IPS-18a (cell line): Measurements from ENCODE around the gene NAP1L5.

ENCODE experiments used
- H3K27ac ChIP-seq: one replicate; pipeline ENCODE4 v1.5.1; 2013; ENCODE audit warnings: low read length
- H3K27me3 ChIP-seq: one replicate; pipeline ENCODE4 v1.6.1; 2013; ENCODE audit warnings: mild to moderate bottlenecking, low read length; ENCODE audit not compliant: control insufficient read depth, insufficient read depth
- H3K36me3 ChIP-seq: one replicate; pipeline ENCODE4 v1.6.1; 2013; ENCODE audit warnings: low read depth, low read length; ENCODE audit not compliant: control insufficient read depth
- H3K4me1 ChIP-seq: one replicate; pipeline ENCODE4 v1.6.1; 2013; ENCODE audit warnings: low read depth, low read length; ENCODE audit not compliant: control insufficient read depth
- H3K4me3 ChIP-seq: one replicate; pipeline ENCODE4 v1.5.1; 2013; ENCODE audit warnings: low read length
- H3K9ac ChIP-seq: one replicate; pipeline ENCODE4 v1.6.1; 2013; ENCODE audit warnings: mild to moderate bottlenecking, low read length, moderate library complexity
- H3K9me3 ChIP-seq: one replicate; pipeline ENCODE4 v1.6.1; 2013; ENCODE audit warnings: low read depth, low read length; ENCODE audit not compliant: control insufficient read depth

NAP1L5 gene

DNA sequence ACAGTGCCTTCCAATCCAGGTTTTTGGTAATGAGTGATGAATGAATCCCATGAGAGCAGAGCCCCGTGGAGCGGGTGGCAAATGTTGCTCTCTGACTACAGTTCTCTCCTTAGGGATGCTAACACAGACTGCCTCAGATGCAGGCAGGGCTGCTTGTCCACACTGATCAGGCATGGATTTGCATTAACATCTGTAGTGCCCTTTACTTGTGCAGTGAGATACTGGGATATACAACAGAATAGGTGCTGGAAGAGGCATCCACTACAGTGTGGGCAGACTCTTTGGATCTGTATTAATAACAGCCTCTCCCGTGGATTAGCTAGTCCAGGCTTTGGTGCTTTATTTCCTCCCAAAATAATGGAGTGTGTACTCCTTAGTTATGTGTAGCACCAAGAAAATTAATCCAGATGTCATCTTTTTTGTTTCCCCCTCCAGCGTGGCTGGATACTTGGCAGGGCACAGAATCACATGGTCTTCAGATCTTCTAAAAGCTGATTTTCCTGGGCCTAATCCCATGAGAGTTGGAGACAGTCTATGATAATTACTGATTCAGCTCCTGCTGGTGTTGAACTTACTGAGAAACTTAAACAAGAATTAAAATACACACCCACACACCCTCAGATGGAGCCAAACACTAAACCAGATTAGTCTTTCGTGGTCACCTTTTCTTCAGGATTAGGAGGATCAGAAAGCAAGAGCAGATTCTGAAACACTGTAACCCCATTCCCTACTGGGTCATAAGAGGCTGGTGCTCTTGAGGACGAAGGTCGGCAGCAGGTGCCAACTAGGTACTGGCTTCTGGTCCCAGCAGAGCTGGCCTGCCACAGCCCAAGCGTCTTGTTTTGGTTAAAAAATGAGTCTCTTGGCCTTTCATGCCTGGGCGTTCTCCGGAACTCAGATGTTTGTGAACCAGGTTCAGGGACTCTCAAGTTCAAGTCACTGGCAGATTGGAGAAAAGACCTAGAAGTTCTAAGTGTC, 23.1 kb upstream of the NAP1L5 start:
- Histone ChIP-seq H3K9ac (no peak overlapping the region), H3K4me3 (no peak overlapping the region), H3K27me3 (no peaks in the 10 kb centered on the region), H3K9me3 (peaks cover 17% of the 10 kb centered on the region), H3K27ac (no peak overlapping the region), H3K4me1 (peaks cover 10% of the 10 kb centered on the region), H3K36me3 (no peaks in the 10 kb centered on the region)

GRCh38 chr4:88719381-88719780, 21.8 kb upstream of the NAP1L5 start:
- no peaks in the 10 kb centered on the region for H3K27me3 ChIP-seq
- no peaks in the 10 kb centered on the region for H3K36me3 ChIP-seq
- no peak overlapping the region for H3K4me3 ChIP-seq
- no peaks in the 10 kb centered on the region for H3K4me1 ChIP-seq
- peaks cover 17% of the 10 kb centered on the region for H3K9me3 ChIP-seq
- no peak overlapping the region for H3K9ac ChIP-seq
- H3K27ac ChIP-seq, result no peak overlapping the region

- Histone ChIP-seq H3K36me3 (no peaks in the 10 kb centered on the region), H3K27ac (no peak overlapping the region), H3K27me3 (no peaks in the 10 kb centered on the region), H3K9ac (no peak overlapping the region), H3K9me3 (peaks cover 17% of the 10 kb centered on the region), H3K4me1 (no peaks in the 10 kb centered on the region), H3K4me3 (no peak overlapping the region)
Measured at GRCh38 chr4:88718098-88718497, 20.5 kb upstream of the NAP1L5 start.

DNA sequence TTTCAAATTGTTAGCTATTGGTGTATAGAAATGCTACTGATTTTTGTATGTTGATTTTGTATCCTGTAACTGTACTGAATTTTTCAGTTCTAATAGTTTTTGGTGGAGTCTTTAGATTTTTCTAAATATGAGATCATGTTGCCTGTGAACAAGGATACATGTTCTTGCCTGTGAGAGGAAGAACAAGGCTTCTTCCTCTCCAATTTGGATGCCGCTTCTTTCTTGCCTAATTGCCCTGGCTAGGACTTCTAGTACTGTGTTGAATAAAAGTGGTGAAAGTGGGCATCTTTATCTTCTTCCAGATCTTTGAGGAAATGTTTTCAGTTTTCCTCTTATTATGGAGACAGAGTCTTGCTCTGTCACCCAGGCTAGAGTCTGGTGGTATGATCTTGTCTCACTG, 16.2 kb upstream of the NAP1L5 start:
- Histone ChIP-seq H3K4me3 (no peak overlapping the region), H3K9me3 (peaks cover 17% of the 10 kb centered on the region), H3K9ac (no peak overlapping the region), H3K27ac (no peak overlapping the region), H3K4me1 (no peaks in the 10 kb centered on the region), H3K36me3 (no peaks in the 10 kb centered on the region), H3K27me3 (no peaks in the 10 kb centered on the region)

- Histone ChIP-seq H3K9me3 (no peaks in the 10 kb centered on the region), H3K9ac (no peak overlapping the region), H3K27ac (no peak overlapping the region), H3K4me1 (no peaks in the 10 kb centered on the region), H3K27me3 (no peaks in the 10 kb centered on the region), H3K36me3 (no peaks in the 10 kb centered on the region), H3K4me3 (no peak overlapping the region)
Measured at GRCh38 chr4:88709989-88710388, 12.4 kb upstream of the NAP1L5 start.

DNA sequence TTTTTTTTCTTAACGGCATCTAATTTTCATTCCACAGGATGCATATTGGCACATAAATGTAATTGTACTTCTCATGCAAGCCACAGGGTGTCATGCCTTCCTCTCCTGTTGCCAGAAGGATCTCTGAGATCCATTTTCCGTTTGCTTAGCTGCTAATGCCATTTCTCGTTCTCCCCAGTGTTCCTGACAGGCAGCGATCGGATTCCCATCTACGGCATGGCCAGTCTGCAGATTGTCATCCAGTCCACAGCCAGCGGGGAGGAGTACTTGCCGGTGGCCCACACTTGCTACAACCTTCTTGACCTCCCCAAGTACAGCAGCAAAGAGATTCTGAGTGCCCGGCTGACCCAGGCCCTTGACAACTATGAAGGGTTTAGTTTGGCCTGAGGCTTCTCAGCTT, 8.9 kb upstream of the NAP1L5 start:
- Histone ChIP-seq H3K36me3 (no peaks in the 10 kb centered on the region), H3K9ac (no peak overlapping the region), H3K27ac (no peak overlapping the region)

GRCh38 chr4:88705805-88706492, 8.3 kb upstream of the NAP1L5 start:
- no peak overlapping the region for H3K4me3 ChIP-seq
- no peak overlapping the region for H3K27ac ChIP-seq
- no peaks in the 10 kb centered on the region for H3K36me3 ChIP-seq
- no peaks in the 10 kb centered on the region for H3K9me3 ChIP-seq
- H3K27me3 ChIP-seq, result no peaks in the 10 kb centered on the region
- no peaks in the 10 kb centered on the region for H3K4me1 ChIP-seq
- H3K9ac ChIP-seq, result no peak overlapping the region

More for the DNA sequence above, 8.9 kb upstream of the NAP1L5 start:
- H3K4me3 ChIP-seq, result no peak overlapping the region
- H3K4me1 ChIP-seq, result no peaks in the 10 kb centered on the region
- H3K9me3 ChIP-seq, result no peaks in the 10 kb centered on the region
- H3K27me3 ChIP-seq, result no peaks in the 10 kb centered on the region

GRCh38 chr4:88705223-88705622, 7.6 kb upstream of the NAP1L5 start:
- no peak overlapping the region for H3K4me3 ChIP-seq
- no peak overlapping the region for H3K9ac ChIP-seq
- H3K4me1 ChIP-seq, result no peaks in the 10 kb centered on the region
- no peaks in the 10 kb centered on the region for H3K27me3 ChIP-seq
- H3K9me3 ChIP-seq, result no peaks in the 10 kb centered on the region
- no peak overlapping the region for H3K27ac ChIP-seq
- no peaks in the 10 kb centered on the region for H3K36me3 ChIP-seq

- Histone ChIP-seq H3K9ac (no peak overlapping the region), H3K4me1 (no peaks in the 10 kb centered on the region), H3K27me3 (no peaks in the 10 kb centered on the region)
Measured at GRCh38 chr4:88702782-88703181, 5.2 kb upstream of the NAP1L5 start.

DNA sequence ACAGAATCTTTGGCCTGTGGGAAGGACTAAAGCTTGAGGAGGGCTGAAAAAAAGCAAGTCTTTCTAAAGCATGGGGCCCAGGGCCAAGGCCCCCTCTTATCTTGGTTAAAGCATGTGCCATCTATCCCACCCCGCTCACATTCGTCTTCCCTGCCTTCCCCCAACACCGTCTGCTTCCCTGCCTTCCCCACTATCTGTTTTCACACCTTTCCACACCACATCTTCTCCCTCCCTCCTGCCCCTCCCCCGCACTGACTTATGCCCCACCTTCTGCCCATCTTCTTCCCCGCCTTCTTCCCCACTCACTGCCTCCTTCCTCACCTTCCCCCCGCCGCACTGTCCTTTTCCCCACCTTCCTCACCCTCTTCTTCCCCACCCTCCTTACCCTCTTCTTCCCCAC, 890 bp upstream of the NAP1L5 start:
- H3K27ac ChIP-seq, result no peak overlapping the region
- H3K36me3 ChIP-seq, result no peaks in the 10 kb centered on the region
- H3K4me3 ChIP-seq, result no peak overlapping the region
- H3K27me3 ChIP-seq, result no peaks in the 10 kb centered on the region
- H3K9ac ChIP-seq, result no peak overlapping the region
- H3K4me1 ChIP-seq, result no peaks in the 10 kb centered on the region
- no peaks in the 10 kb centered on the region for H3K9me3 ChIP-seq

More at GRCh38 chr4:88702782-88703181, 5.2 kb upstream of the NAP1L5 start:
- Histone ChIP-seq H3K36me3 (no peaks in the 10 kb centered on the region), H3K9me3 (no peaks in the 10 kb centered on the region), H3K4me3 (no peak overlapping the region), H3K27ac (no peak overlapping the region)

DNA sequence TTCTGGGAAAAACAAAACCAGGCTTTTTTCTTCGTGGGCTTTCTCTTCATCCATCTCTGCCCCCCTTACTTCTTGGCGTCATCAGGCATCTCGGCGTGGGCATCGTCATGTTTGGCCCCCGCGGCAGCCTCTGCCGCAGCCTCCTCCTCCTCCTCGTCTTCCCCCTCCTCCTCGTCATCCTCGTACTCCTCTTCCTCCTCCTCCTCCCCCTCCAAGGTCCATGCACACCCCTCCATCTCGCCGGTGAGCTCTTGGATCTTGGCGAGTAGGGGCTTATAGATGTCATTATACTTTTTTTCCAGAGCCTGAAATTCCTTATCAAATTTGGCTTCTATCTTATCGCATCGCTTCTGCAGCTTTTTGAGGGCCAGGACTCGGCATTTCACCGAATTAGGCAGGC, 488 bp downstream of the NAP1L5 start:
- Histone ChIP-seq H3K27me3 (no peaks in the 10 kb centered on the region), H3K27ac (no peak overlapping the region), H3K36me3 (no peaks in the 10 kb centered on the region), H3K9ac (no peak overlapping the region), H3K4me1 (no peaks in the 10 kb centered on the region), H3K4me3 (no peak overlapping the region), H3K9me3 (no peaks in the 10 kb centered on the region)
